ENCODE data around the gene GEMIN7. TPM values are rescaled to one million over a fixed set of nuclear protein-coding genes. Genes with fewer than 3 reads are reported as not detected.

Gene GEMIN7
- total RNA-seq, 1 donor from 2014 or later: 46.0 TPM

DNA sequence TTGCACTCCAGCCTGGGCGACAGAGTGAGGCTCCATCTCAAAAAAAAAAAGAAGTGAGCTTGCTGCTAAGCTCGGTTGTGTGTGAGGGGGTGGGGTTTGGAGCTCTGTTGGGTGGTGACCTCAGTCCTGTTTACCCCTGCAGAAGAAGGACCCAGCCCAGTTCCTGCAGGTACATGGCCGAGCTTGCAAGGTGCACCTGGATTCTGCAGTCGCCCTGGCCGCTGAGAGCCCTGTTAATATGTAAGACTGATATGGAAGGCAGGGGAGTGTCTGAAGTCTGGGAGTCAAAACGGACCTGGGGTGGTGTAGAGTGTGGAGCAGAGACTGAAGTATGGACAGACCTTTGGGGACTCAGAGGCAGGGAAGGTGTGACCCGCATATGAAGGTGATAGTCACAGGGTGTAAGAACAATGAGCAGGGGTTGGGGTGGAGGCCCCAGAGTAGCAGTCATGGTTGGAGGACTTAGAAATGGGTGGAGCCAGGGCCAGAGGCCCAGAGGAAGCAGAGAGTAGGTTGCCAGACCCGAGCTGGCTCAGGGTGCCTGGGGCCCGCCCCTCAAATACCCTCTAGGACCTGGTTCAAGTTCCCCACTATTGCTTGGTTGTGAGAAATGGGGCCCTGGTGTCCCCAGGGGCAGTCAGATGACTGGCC is 27.0 kb upstream of the GEMIN7 start:
- Histone ChIP-seq H3K27ac (ENCODE audit: low read depth, low read length) (no peak overlapping the region), H4K20me1 (ENCODE audit: insufficient read depth, low read length) (peaks cover 89% of the 10 kb centered on the region), H3K4me3 (ENCODE audit: insufficient read depth, low read depth, low read length) (no peak overlapping the region), H3K79me2 (ENCODE audit: insufficient read depth, low read length) (peaks cover 64% of the 10 kb centered on the region), H3K4me1 (ENCODE audit: insufficient read depth, low read length) (no peaks in the 10 kb centered on the region), H3K4me2 (ENCODE audit: low read length) (no peak overlapping the region), H3K36me3 (ENCODE audit: insufficient read depth, low read length) (peaks cover 14% of the 10 kb centered on the region), H2AFZ (ENCODE audit: low read depth, low read length) (no peak overlapping the region), H3K9me3 (ENCODE audit: insufficient read depth, low read depth, low read length) (no peaks in the 10 kb centered on the region), H3K27me3 (ENCODE audit: insufficient read depth, low read length) (no peaks in the 10 kb centered on the region), H3K9ac (ENCODE audit: low read length) (no peak overlapping the region)
- Mint-ChIP-seq H3K4me3 (ENCODE audit: unreplicated experiment) (no peak overlapping the region), H3K27me3 (ENCODE audit: low read depth, unreplicated experiment) (no peaks in the 10 kb centered on the region), H3K4me1 (ENCODE audit: low read depth, unreplicated experiment) (peaks cover 12% of the 10 kb centered on the region), H3K36me3 (ENCODE audit: low read depth, unreplicated experiment) (peaks cover 21% of the 10 kb centered on the region), H3K27ac (ENCODE audit: unreplicated experiment) (no peak overlapping the region), H3K9me3 (ENCODE audit: unreplicated experiment) (no peaks in the 10 kb centered on the region)
- FAIRE-seq (no peak), DNase-seq (ENCODE audit: low read depth) (no peak)
- no peak for TF ChIP-seq EZH2 (IDR thresholded peaks at IDR 0.05; ENCODE audit: insufficient read depth, low read length)
- TF ChIP-seq, protein P1, sequence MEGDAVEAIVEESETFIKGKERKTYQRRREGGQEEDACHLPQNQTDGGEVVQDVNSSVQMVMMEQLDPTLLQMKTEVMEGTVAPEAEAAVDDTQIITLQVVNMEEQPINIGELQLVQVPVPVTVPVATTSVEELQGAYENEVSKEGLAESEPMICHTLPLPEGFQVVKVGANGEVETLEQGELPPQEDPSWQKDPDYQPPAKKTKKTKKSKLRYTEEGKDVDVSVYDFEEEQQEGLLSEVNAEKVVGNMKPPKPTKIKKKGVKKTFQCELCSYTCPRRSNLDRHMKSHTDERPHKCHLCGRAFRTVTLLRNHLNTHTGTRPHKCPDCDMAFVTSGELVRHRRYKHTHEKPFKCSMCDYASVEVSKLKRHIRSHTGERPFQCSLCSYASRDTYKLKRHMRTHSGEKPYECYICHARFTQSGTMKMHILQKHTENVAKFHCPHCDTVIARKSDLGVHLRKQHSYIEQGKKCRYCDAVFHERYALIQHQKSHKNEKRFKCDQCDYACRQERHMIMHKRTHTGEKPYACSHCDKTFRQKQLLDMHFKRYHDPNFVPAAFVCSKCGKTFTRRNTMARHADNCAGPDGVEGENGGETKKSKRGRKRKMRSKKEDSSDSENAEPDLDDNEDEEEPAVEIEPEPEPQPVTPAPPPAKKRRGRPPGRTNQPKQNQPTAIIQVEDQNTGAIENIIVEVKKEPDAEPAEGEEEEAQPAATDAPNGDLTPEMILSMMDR (IDR thresholded peaks at IDR 0.05; ENCODE audit: insufficient read depth, low read depth, low read length): no peak

DNA sequence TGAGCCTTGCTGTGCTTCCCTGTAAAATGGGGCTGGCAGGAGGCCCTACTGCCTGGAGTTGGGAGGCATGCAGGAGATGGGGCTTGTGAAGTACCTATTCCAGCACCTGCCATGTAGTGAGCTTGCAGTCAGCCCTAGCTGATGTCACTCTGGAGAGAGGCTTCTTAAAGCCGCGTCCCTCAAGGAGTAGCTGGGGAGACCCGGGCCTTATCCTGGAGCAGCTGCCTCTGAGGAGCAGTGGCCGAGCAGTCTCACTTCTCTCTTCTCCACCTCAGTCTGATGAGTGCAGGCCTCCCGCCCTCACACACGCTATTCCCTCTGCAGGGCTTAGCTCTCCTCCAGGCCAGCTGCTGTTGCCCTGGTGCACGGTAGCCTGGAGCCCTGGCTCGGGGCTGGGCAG is 22.2 kb upstream of the GEMIN7 start:
- Histone ChIP-seq H3K9ac (ENCODE audit: low read length) (no peak overlapping the region), H3K27me3 (ENCODE audit: insufficient read depth, low read length) (no peaks in the 10 kb centered on the region), H3K27ac (ENCODE audit: low read depth, low read length) (no peak overlapping the region), H3K9me3 (ENCODE audit: insufficient read depth, low read depth, low read length) (no peaks in the 10 kb centered on the region), H3K79me2 (ENCODE audit: insufficient read depth, low read length) (peaks cover 19% of the 10 kb centered on the region), H3K4me1 (ENCODE audit: insufficient read depth, low read length) (peaks cover 4% of the 10 kb centered on the region), H3K36me3 (ENCODE audit: insufficient read depth, low read length) (peaks cover 31% of the 10 kb centered on the region), H3K4me3 (ENCODE audit: insufficient read depth, low read depth, low read length) (no peak overlapping the region), H4K20me1 (ENCODE audit: insufficient read depth, low read length) (peaks cover 81% of the 10 kb centered on the region), H2AFZ (ENCODE audit: low read depth, low read length) (no peak overlapping the region), H3K4me2 (ENCODE audit: low read length) (no peak overlapping the region)
- FAIRE-seq (no peak), DNase-seq (ENCODE audit: low read depth) (no peak)
- peaks cover 22% of the 10 kb centered on the region for H3K36me3 Mint-ChIP-seq (ENCODE audit: low read depth, unreplicated experiment)
- no peak overlapping the region for H3K27ac Mint-ChIP-seq (ENCODE audit: unreplicated experiment)
- no peaks in the 10 kb centered on the region for H3K9me3 Mint-ChIP-seq (ENCODE audit: unreplicated experiment)
- no peaks in the 10 kb centered on the region for H3K27me3 Mint-ChIP-seq (ENCODE audit: low read depth, unreplicated experiment)
- no peak overlapping the region for H3K4me3 Mint-ChIP-seq (ENCODE audit: unreplicated experiment)
- TF ChIP-seq, protein P1 (IDR thresholded peaks at IDR 0.05; ENCODE audit: insufficient read depth, low read depth, low read length): no peak
- TF ChIP-seq EZH2 (IDR thresholded peaks at IDR 0.05; ENCODE audit: insufficient read depth, low read length): no peak
- H3K4me1 Mint-ChIP-seq (ENCODE audit: low read depth, unreplicated experiment): peaks cover 2% of the 10 kb centered on the region

DNA sequence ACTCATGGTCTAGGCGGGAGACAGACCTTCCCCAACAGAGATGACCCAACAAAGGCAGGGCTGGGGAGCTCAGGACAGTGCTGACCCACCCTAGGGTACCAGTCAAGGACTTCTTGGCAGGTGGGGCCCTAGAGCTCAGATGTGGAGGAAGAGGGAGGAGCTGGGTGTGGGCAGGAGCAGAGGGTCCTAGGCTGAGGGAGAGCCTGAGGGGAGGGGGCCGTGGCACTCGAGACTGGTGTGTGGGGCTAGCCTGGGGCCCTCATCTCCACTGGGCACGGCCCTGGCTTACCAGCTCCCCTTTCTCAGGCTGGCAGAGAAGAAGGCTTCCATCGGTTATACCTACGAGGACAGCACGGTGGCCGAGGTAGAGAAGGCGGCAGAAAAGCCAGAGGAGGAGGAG is 21.6 kb upstream of the GEMIN7 start:
- Mint-ChIP-seq H3K36me3 (ENCODE audit: low read depth, unreplicated experiment) (peaks cover 20% of the 10 kb centered on the region), H3K4me1 (ENCODE audit: low read depth, unreplicated experiment) (no peaks in the 10 kb centered on the region), H3K27ac (ENCODE audit: unreplicated experiment) (no peak overlapping the region), H3K27me3 (ENCODE audit: low read depth, unreplicated experiment) (no peaks in the 10 kb centered on the region), H3K9me3 (ENCODE audit: unreplicated experiment) (no peaks in the 10 kb centered on the region), H3K4me3 (ENCODE audit: unreplicated experiment) (peak overlapping the region; percentile 29)
- peaks cover 31% of the 10 kb centered on the region for H3K36me3 ChIP-seq (ENCODE audit: insufficient read depth, low read length)
- peaks cover 76% of the 10 kb centered on the region for H4K20me1 ChIP-seq (ENCODE audit: insufficient read depth, low read length)
- H3K79me2 ChIP-seq (ENCODE audit: insufficient read depth, low read length): peaks cover 13% of the 10 kb centered on the region
- no peaks in the 10 kb centered on the region for H3K9me3 ChIP-seq (ENCODE audit: insufficient read depth, low read depth, low read length)
- H3K27me3 ChIP-seq (ENCODE audit: insufficient read depth, low read length): no peaks in the 10 kb centered on the region
- DNase-seq (ENCODE audit: low read depth) (no peak), FAIRE-seq (no peak)
- no peak overlapping the region for H3K4me3 ChIP-seq (ENCODE audit: insufficient read depth, low read depth, low read length)
- no peak overlapping the region for H3K27ac ChIP-seq (ENCODE audit: low read depth, low read length)
- H3K4me2 ChIP-seq (ENCODE audit: low read length): no peak overlapping the region
- H3K4me1 ChIP-seq (ENCODE audit: insufficient read depth, low read length): peaks cover 4% of the 10 kb centered on the region
- H3K9ac ChIP-seq (ENCODE audit: low read length): no peak overlapping the region
- no peak for TF ChIP-seq EZH2 (IDR thresholded peaks at IDR 0.05; ENCODE audit: insufficient read depth, low read length)
- TF ChIP-seq, protein P1 (IDR thresholded peaks at IDR 0.05; ENCODE audit: insufficient read depth, low read depth, low read length): no peak
- H2AFZ ChIP-seq (ENCODE audit: low read depth, low read length): no peak overlapping the region

Data from astrocyte (in vitro differentiated cells and primary cell).